ENCODE data around the gene APOL3. TPM values are rescaled to one million over a fixed set of nuclear protein-coding genes. Genes with fewer than 3 reads are reported as not detected.

APOL3 gene
- total and polyA plus RNA-seq, 2 of the 13 experiments (the other 11 are each of a cell fraction or from before 2014, with no cell fraction given), result 3.8 to 5.4 TPM

DNA sequence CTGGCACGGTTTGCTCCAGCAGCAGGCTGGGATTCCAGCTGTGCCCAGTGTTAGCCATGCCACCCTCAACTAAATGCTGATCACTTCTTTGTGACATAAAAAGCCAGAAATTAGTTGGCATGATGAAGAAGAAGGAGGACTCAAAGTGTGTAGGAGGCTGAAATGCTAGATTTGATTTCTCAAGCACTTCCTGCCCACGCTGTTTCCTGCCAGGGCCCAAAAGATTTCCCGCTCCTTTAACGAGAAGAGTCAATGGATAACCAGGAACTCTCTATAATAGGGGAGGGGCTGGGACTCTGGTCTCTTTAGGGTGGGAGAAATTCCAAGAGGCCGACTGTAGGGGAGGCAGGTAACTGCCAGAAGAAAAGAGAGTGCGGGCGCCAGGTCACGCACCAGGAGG lies 26.4 kb downstream of the APOL3 start:
- no peak overlapping the region for H3K9ac ChIP-seq (ENCODE audit: insufficient read depth, low read depth, low read length)
- DNase-seq (ENCODE audit: low spot score), result no peak
- H4K20me1 ChIP-seq (ENCODE audit: insufficient read depth, low read length), result no peaks in the 10 kb centered on the region
- in situ Hi-C loops (cut with HindIII; ENCODE audit: extremely low pct_ligation_motif_present, low pct_unique_long_range_greater_than_20kb) (no loop called here), intact Hi-C loops (cut with micrococcal nuclease; ENCODE audit: unreplicated experiment) (no loop called here)
- H3K36me3 ChIP-seq (replicated peaks in 1 of 2; ENCODE audit: control insufficient read depth in 1 of 2, insufficient read depth in 2 of 2, low read length in 2 of 2), result no peaks in the 10 kb centered on the region
- no peak for FAIRE-seq
- 8% methylated on average over 8 of the region's 8 CpGs for WGBS (ENCODE audit: low lambda C conversion rate)
- H3K4me1 ChIP-seq (ENCODE audit: insufficient read depth, low read length), result peaks cover 32% of the 10 kb centered on the region
- BruUV-seq (replicated peaks), result no TSS peak
- no peak overlapping the region for H3K27ac ChIP-seq (ENCODE audit: extremely low read length, insufficient read depth, low read length)
- no peaks in the 10 kb centered on the region for H3K79me2 ChIP-seq (ENCODE audit: insufficient read depth, low read length)
- peak overlapping the region; percentile 23 for H3K4me2 ChIP-seq (ENCODE audit: low read depth, low read length)
- H2AFZ ChIP-seq (ENCODE audit: low read length), result no peak overlapping the region
- peak; percentile 32; the same call in 2 of the 3 replicates for ATAC-seq
- no peak overlapping the region for H3K4me3 ChIP-seq (replicated peaks in 1 of 3; ENCODE audit: insufficient read depth in 1 of 3, low read depth in 2 of 3, low read length in 3 of 3)
- H3K27me3 ChIP-seq (ENCODE audit: control insufficient read depth in 1 of 2, insufficient read depth in 2 of 2, low read length in 2 of 2), result peaks cover 2 to 36% of the 10 kb centered on the region in 2 experiments; a peak in 4 of 5 replicates
- no peaks in the 10 kb centered on the region for H3K9me3 ChIP-seq (ENCODE audit: low read length)
- POLR2A ChIA-PET, result no interaction called here
- CTCF ChIA-PET (ENCODE audit: low intra/inter-chr PET ratio, low total read pairs), result no interaction called here
- TF ChIP-seq HBP1 (CRISPR knock-in tag; IDR thresholded peaks at IDR 0.05; ENCODE audit: low read depth) (no peak), PAXIP1 (CRISPR knock-in tag; conservative IDR thresholded peaks at IDR 0.05) (0 out of 2 replicates have a peak, but pooled peaks have one; percentile 27)

- no peak overlapping the region for H2AFZ ChIP-seq (ENCODE audit: low read length)
- FAIRE-seq, result no peak
- TF ChIP-seq, protein P1, sequence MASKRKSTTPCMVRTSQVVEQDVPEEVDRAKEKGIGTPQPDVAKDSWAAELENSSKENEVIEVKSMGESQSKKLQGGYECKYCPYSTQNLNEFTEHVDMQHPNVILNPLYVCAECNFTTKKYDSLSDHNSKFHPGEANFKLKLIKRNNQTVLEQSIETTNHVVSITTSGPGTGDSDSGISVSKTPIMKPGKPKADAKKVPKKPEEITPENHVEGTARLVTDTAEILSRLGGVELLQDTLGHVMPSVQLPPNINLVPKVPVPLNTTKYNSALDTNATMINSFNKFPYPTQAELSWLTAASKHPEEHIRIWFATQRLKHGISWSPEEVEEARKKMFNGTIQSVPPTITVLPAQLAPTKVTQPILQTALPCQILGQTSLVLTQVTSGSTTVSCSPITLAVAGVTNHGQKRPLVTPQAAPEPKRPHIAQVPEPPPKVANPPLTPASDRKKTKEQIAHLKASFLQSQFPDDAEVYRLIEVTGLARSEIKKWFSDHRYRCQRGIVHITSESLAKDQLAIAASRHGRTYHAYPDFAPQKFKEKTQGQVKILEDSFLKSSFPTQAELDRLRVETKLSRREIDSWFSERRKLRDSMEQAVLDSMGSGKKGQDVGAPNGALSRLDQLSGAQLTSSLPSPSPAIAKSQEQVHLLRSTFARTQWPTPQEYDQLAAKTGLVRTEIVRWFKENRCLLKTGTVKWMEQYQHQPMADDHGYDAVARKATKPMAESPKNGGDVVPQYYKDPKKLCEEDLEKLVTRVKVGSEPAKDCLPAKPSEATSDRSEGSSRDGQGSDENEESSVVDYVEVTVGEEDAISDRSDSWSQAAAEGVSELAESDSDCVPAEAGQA (IDR thresholded peaks at IDR 0.05; ENCODE audit: low read depth), result no peak
- TF ChIP-seq, protein P1 (CRISPR knock-in tag; IDR thresholded peaks at IDR 0.05; ENCODE audit: borderline replicate concordance), result no peak
- TF ChIP-seq ZNF33A (CRISPR knock-in tag; IDR thresholded peaks at IDR 0.05; ENCODE audit: borderline replicate concordance) (no peak), ZNF431 (CRISPR knock-in tag; IDR thresholded peaks at IDR 0.05; ENCODE audit: borderline replicate concordance, low read depth) (no peak), ZNF432 (CRISPR knock-in tag; IDR thresholded peaks at IDR 0.05; ENCODE audit: borderline replicate concordance) (no peak)
These were observed 28.6 kb downstream of the APOL3 start for GRCh38 chr22:36131907-36132306.

More at GRCh38 chr22:36131907-36132306, 28.6 kb downstream of the APOL3 start:
- POLR2A ChIA-PET, result no interaction called here
- CTCF ChIA-PET (ENCODE audit: low intra/inter-chr PET ratio, low total read pairs), result no interaction called here
- intact Hi-C loops (cut with micrococcal nuclease; ENCODE audit: unreplicated experiment) (no loop called here), in situ Hi-C loops (cut with HindIII; ENCODE audit: extremely low pct_ligation_motif_present, low pct_unique_long_range_greater_than_20kb) (no loop called here)
- no TSS peak for BruUV-seq (replicated peaks)
- Histone ChIP-seq H3K27me3 (ENCODE audit: control insufficient read depth in 1 of 2, insufficient read depth in 2 of 2, low read length in 2 of 2) (peaks cover 2 to 37% of the 10 kb centered on the region in 2 experiments; a peak in 4 of 5 replicates), H3K4me3 (replicated peaks in 1 of 3; ENCODE audit: insufficient read depth in 1 of 3, low read depth in 2 of 3, low read length in 3 of 3) (no peak overlapping the region), H3K79me2 (ENCODE audit: insufficient read depth, low read length) (no peaks in the 10 kb centered on the region), H3K4me1 (ENCODE audit: insufficient read depth, low read length) (peaks cover 36% of the 10 kb centered on the region), H3K9ac (ENCODE audit: insufficient read depth, low read depth, low read length) (no peak overlapping the region), H4K20me1 (ENCODE audit: insufficient read depth, low read length) (no peaks in the 10 kb centered on the region), H3K9me3 (ENCODE audit: low read length) (no peaks in the 10 kb centered on the region), H3K4me2 (ENCODE audit: low read depth, low read length) (no peak overlapping the region), H3K36me3 (replicated peaks in 1 of 2; ENCODE audit: control insufficient read depth in 1 of 2, insufficient read depth in 2 of 2, low read length in 2 of 2) (no peaks in the 10 kb centered on the region), H3K27ac (ENCODE audit: extremely low read length, insufficient read depth, low read length) (no peak overlapping the region)
- DNase-seq (ENCODE audit: low spot score) (no peak), ATAC-seq (no peak)
- 51% methylated on average over 10 of the region's 10 CpGs for WGBS (ENCODE audit: low lambda C conversion rate)

Measured in HepG2 (cell line).